WI38 (cell line): ENCODE results near the gene TMEM132D.

Experiments
- H3K4me3 ChIP-seq: 2 replicates; pipeline ENCODE4 v1.5.1; 2011; ENCODE audit warnings: low read depth, mild to moderate bottlenecking, control low read depth, low read length
- CTCF ChIP-seq: IDR thresholded peaks from 2 replicates; pipeline ENCODE4 v1.5.1; 2012; ENCODE audit warnings: low read depth, mild to moderate bottlenecking, control low read depth, low read length

Gene TMEM132D

GRCh38 chr12:129378496-129378895, 525.3 kb downstream of the TMEM132D start:
- H3K4me3 ChIP-seq = no peak overlapping the region
- TF ChIP-seq CTCF = no peak

GRCh38 chr12:129373746-129374145, 530.1 kb downstream of the TMEM132D start:
- TF ChIP-seq CTCF = no peak
- no peak overlapping the region for H3K4me3 ChIP-seq

- H3K4me3 ChIP-seq = no peak overlapping the region
- TF ChIP-seq CTCF = no peak
Observed at GRCh38 chr12:129372876-129373275, 530.9 kb downstream of the TMEM132D start.

GRCh38 chr12:129372348-129372747, 531.5 kb downstream of the TMEM132D start:
- no peak overlapping the region for H3K4me3 ChIP-seq
- TF ChIP-seq CTCF = no peak

GRCh38 chr12:129371268-129371667, 532.6 kb downstream of the TMEM132D start:
- no peak for TF ChIP-seq CTCF
- no peak overlapping the region for H3K4me3 ChIP-seq

GRCh38 chr12:129366656-129367055, 537.2 kb downstream of the TMEM132D start:
- TF ChIP-seq CTCF = no peak
- H3K4me3 ChIP-seq = no peak overlapping the region

- TF ChIP-seq CTCF = no peak
- H3K4me3 ChIP-seq = no peak overlapping the region
Observed at GRCh38 chr12:129363041-129363440, 540.8 kb downstream of the TMEM132D start.
